NCI-H146 (cell line): ENCODE measurements around the gene MAP1LC3B2.

Source experiments
- DNase-seq: peaks from one replicate; lab custom pipeline; 2025; lab: John Stamatoyannopoulos, UW

Gene MAP1LC3B2

GRCh38 chr12:116615141-116615861 is 56.1 kb downstream of the MAP1LC3B2 start:
- no peak for DNase-seq

DNA sequence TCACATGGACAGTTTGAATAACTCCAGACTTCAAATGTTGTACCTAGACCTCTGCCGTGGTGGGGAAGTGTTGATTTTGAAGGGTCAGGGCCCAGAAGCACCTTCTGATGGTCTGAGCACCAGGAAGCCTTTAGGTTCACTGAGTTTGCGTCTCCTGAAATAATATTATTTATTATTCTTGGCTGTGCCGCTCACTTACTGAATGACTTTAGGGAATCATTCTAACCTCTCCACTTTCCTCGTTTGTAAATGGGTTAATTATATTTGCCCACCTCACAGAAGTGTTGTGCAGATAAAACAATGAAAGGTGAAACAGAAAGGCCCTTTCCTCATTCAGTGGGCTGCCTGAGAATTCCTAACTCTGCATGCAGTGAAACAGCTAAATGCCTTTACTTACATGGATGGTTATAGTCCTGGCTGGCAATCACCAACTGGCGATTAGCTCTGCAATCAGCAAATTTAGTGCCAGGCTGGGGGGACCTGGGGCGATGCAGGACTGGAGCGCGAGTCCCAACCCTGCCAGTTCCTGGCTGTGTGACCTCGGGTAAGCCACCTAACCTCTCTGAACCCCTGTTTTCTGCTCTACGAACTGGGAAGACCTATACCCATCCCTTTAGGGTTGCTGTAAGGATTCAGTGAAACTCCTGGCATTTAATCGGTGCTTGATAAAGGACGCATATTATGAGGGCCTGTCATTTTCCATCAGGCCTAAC is 57.5 kb downstream of the MAP1LC3B2 start:
- DNase-seq: no peak

- no peak for DNase-seq
Observed at GRCh38 chr12:116619246-116619645, 60.1 kb downstream of the MAP1LC3B2 start.

- no peak for DNase-seq
Observed at GRCh38 chr12:116620124-116620491, 60.9 kb downstream of the MAP1LC3B2 start.

DNA sequence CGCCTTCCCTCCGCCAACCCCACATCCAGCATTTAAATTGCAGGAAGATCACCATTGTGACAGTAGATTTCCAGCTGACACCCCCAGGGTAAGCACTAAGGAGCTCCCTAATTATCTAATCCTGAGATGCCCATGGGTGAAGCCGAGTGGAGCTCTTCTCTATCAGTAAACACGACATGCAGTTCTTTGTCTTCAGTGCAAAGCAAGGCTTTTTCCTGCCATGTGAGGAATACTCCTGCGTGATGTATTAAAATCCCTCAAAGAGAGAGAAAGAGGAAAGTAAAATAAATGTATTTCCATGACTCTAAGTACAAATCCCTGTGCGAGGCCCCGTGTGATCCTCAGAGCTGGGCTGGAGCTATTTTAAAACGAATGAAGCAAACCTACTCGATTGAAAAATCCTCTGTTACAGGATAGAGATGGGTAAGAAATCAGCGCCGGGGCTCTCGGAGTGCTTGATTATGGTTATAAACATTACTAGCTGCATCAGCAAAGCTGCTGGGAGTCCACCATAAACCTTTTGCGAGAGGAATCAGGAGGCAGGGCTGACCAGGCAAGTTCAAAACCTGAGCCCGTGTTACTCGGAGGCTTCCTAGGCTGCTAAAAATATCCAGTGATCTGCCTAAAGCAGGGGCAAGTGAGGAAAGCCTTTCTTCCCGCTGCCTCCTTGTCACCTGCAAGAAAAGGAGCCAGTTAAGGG is 61.5 kb downstream of the MAP1LC3B2 start:
- no peak for DNase-seq

- DNase-seq: no peak
Observed at GRCh38 chr12:116621194-116621593, 62.0 kb downstream of the MAP1LC3B2 start.

DNA sequence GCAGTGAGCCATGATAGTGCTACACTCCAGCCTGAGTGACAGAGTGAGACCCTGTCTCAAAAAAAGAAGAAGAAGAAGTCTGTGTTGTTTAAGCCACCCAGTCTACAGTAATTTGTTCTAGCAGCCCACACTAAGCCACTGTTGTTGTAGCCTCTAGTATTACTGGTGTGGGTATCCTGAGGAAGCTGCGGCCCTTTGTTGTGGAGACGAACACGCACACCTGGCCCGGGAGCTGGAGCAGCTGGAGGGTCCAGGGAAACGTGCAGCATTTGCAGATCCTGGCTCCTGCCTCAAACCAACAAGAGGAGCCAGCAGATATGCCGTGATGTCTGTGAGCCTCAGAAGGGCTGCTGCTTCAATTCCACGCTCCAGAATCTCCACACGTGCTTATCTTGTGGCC is 65.3 kb downstream of the MAP1LC3B2 start:
- DNase-seq: no peak

DNA sequence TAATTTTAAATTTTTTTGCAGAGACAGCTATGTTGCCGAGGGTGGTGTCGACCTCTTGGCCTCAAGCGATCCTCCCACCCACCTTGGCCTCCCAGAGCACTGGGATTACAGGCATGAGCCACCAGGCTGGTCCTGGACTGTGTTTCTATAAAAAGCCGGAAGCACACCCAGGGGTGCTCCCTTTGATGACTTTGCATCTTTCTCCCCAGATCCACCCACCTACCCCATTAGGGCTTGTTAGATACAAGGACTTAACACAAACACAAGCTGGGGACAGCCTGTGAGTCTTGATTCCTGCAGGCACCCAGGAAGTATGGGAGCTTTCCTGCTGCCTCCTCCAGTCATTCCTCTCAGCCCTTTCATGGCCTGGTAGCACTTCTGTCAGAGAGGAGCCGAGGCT is 67.0 kb downstream of the MAP1LC3B2 start:
- no peak for DNase-seq
